Measurements from ENCODE around the gene ST7. TPM values are rescaled to one million over a fixed set of nuclear protein-coding genes. Genes with fewer than 3 reads are reported as not detected.

ST7 gene
- total and polyA plus RNA-seq, 2 of the 13 experiments (the other 11 are each of a cell fraction or from before 2014, with no cell fraction given), result 17.3 to 23.5 TPM

GRCh38 chr7:116906391-116906790 is 46.9 kb upstream of the ST7 start:
- FAIRE-seq, result no peak
- no peak for ATAC-seq
- no peak overlapping the region for H2AFZ ChIP-seq (ENCODE audit: low read length)
- TF ChIP-seq NFKB2 (CRISPR knock-in tag; IDR thresholded peaks at IDR 0.05; ENCODE audit: borderline replicate concordance) (no peak), SSRP1 (CRISPR knock-in tag; IDR thresholded peaks at IDR 0.05) (no peak), ZNF615 (CRISPR knock-in tag; IDR thresholded peaks at IDR 0.05; ENCODE audit: borderline replicate concordance) (no peak), CEBPB (IDR thresholded peaks at IDR 0.05; ENCODE audit: borderline replicate concordance, low read depth, low read length) (no peak), ZNF572 (CRISPR knock-in tag; IDR thresholded peaks at IDR 0.05) (no peak), THYN1 (CRISPR knock-in tag; IDR thresholded peaks at IDR 0.05; ENCODE audit: borderline replicate concordance, low read depth) (no peak), ARNTL (CRISPR knock-in tag; IDR thresholded peaks at IDR 0.05) (no peak), ZNF484 (CRISPR knock-in tag; IDR thresholded peaks at IDR 0.05; ENCODE audit: borderline replicate concordance, low read depth) (no peak), SNAPC5 (CRISPR knock-in tag; IDR thresholded peaks at IDR 0.05; ENCODE audit: borderline replicate concordance) (no peak), RCOR2 (CRISPR knock-in tag; IDR thresholded peaks at IDR 0.05) (no peak), ZNF292 (CRISPR knock-in tag; IDR thresholded peaks at IDR 0.05; ENCODE audit: borderline replicate concordance, low read depth) (no peak), NFIB (CRISPR knock-in tag; IDR thresholded peaks at IDR 0.05; ENCODE audit: borderline replicate concordance) (no peak), TCF7L2 (IDR thresholded peaks at IDR 0.05; ENCODE audit: low read depth, low read length) (no peak), TCF7 (IDR thresholded peaks at IDR 0.05; ENCODE audit: low read depth) (no peak), MEF2D (CRISPR knock-in tag; IDR thresholded peaks at IDR 0.05) (no peak), ZNF567 (CRISPR knock-in tag; IDR thresholded peaks at IDR 0.05; ENCODE audit: borderline replicate concordance) (no peak), NR2F6 (IDR thresholded peaks at IDR 0.05) (no peak), NR2F6 (CRISPR knock-in tag; IDR thresholded peaks at IDR 0.05) (no peak), CENPX (CRISPR knock-in tag; IDR thresholded peaks at IDR 0.05) (no peak), NFKBIZ (CRISPR knock-in tag; IDR thresholded peaks at IDR 0.05) (no peak), ZMAT5 (CRISPR knock-in tag; IDR thresholded peaks at IDR 0.05; ENCODE audit: borderline replicate concordance, low read depth) (no peak)
- no peak overlapping the region for H3K27ac ChIP-seq (ENCODE audit: extremely low read length, insufficient read depth, low read length)
- 100% methylated on average over 1 of the region's 1 CpG for WGBS (ENCODE audit: low lambda C conversion rate)
- no peak overlapping the region for H3K4me2 ChIP-seq (ENCODE audit: low read depth, low read length)
- H4K20me1 ChIP-seq (ENCODE audit: insufficient read depth, low read length), result no peaks in the 10 kb centered on the region
- DNase-seq (ENCODE audit: low spot score), result no peak
- H3K27me3 ChIP-seq (ENCODE audit: control insufficient read depth in 1 of 2, insufficient read depth in 2 of 2, low read length in 2 of 2), result no peaks in the 10 kb centered on the region; a peak in 1 of 5 replicates
- BruUV-seq (replicated peaks), result no TSS peak
- ChIA-PET POLR2A (no interaction called here), CTCF (ENCODE audit: low intra/inter-chr PET ratio, low total read pairs) (no interaction called here)
- peaks cover 9 to 69% of the 10 kb centered on the region in 2 experiments for H3K36me3 ChIP-seq (replicated peaks in 1 of 2; ENCODE audit: control insufficient read depth in 1 of 2, insufficient read depth in 2 of 2, low read length in 2 of 2)
- no peak overlapping the region for H3K4me3 ChIP-seq (replicated peaks in 1 of 3; ENCODE audit: insufficient read depth in 1 of 3, low read depth in 2 of 3, low read length in 3 of 3)
- in situ Hi-C loops (cut with HindIII; ENCODE audit: extremely low pct_ligation_motif_present, low pct_unique_long_range_greater_than_20kb), result no loop called here
- H3K4me1 ChIP-seq (ENCODE audit: insufficient read depth, low read length), result no peaks in the 10 kb centered on the region
- no peaks in the 10 kb centered on the region for H3K79me2 ChIP-seq (ENCODE audit: insufficient read depth, low read length)
- H3K9ac ChIP-seq (ENCODE audit: insufficient read depth, low read depth, low read length), result no peak overlapping the region
- H3K9me3 ChIP-seq (ENCODE audit: low read length), result no peaks in the 10 kb centered on the region
- intact Hi-C loops (cut with micrococcal nuclease; ENCODE audit: unreplicated experiment), result no loop called here
